Lower leg skin (tissue), 3 donors: ENCODE data around the gene MAP1B.

ENCODE experiments used
- POLR2A ChIP-seq, 2 donors: fragments of 450-650 bp; IDR thresholded peaks; one replicate each; pipeline ENCODE4 v1.6.1; 2016 to 2017; ENCODE audit warnings: antibody characterized with exemption in 2 of 2, mild to moderate bottlenecking in 1 of 2, moderate library complexity in 1 of 2
- TF ChIP-seq, protein P1 (sequence below), 3 donors: fragments of 450-650 bp; IDR thresholded peaks; one replicate each; pipeline ENCODE4 v1.5.1; 2016; ENCODE audit warnings: antibody characterized with exemption in 3 of 3, mild to moderate bottlenecking in 3 of 3, moderate library complexity in 2 of 3

DNA sequence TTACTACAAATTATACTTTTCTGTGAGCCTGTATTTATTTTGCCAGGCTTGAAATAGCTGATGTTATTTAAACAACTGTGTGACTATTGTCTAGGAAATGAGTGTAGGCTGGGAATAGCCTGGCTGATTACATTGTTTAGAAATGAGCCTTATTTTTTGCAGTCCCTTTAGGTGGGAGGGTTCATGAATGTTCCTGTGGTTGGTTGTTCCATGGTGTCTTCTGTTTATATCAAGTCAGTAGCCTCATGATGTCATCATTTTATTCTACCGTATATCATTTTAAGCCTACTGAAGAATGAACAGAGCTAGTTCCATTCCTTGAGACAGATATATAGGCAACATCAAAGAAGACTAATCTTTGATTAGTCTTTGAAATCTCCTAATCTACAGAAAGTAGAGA, 53.1 kb downstream of the MAP1B start:
- TF ChIP-seq, protein P1, sequence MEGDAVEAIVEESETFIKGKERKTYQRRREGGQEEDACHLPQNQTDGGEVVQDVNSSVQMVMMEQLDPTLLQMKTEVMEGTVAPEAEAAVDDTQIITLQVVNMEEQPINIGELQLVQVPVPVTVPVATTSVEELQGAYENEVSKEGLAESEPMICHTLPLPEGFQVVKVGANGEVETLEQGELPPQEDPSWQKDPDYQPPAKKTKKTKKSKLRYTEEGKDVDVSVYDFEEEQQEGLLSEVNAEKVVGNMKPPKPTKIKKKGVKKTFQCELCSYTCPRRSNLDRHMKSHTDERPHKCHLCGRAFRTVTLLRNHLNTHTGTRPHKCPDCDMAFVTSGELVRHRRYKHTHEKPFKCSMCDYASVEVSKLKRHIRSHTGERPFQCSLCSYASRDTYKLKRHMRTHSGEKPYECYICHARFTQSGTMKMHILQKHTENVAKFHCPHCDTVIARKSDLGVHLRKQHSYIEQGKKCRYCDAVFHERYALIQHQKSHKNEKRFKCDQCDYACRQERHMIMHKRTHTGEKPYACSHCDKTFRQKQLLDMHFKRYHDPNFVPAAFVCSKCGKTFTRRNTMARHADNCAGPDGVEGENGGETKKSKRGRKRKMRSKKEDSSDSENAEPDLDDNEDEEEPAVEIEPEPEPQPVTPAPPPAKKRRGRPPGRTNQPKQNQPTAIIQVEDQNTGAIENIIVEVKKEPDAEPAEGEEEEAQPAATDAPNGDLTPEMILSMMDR (IDR thresholded peaks at IDR 0.05): no peak
- no peak for TF ChIP-seq POLR2A (IDR thresholded peaks at IDR 0.05)
